Tibial nerve (tissue), 4 donors: ENCODE results near the gene SPATA31A3. TPM values are rescaled to one million over a fixed set of nuclear protein-coding genes. Genes with fewer than 3 reads are reported as not detected.
"Not testable (repeated sequence)": the region's sequence is repeated elsewhere in the genome, so short reads cannot be mapped to it uniquely, and the experiment has no call there.

Source experiments
- DNase-seq, 2 donors: peaks; one replicate each; pipeline ENCODE4 v3.0.0-alpha.2; 2019; ENCODE audit warnings: low spot score in 2 of 2
- H3K27ac ChIP-seq, 4 donors: fragments of 200-600 bp; sonication (generic) in 3 of 4; one replicate each; pipeline ENCODE4 v1.5.1; 2017 to 2019; ENCODE audit warnings: mild to moderate bottlenecking in 1 of 4
- H3K27me3 ChIP-seq, 2 donors: fragments of 200-600 bp; sonication (generic) in 1 of 2; one replicate each; pipeline versions ENCODE4 v1.5.1 to v1.6.0; 2017 to 2019
- H3K36me3 ChIP-seq, 3 donors: fragments of 200-600 bp; sonication (generic); one replicate each; pipeline ENCODE4 v1.5.1; 2018 to 2019
- H3K4me1 ChIP-seq, 4 donors: fragments of 200-600 bp; sonication (generic) in 3 of 4; one replicate each; pipeline ENCODE4 v1.5.1; 2017 to 2019
- H3K4me3 ChIP-seq, 4 donors: fragments of 200-600 bp; sonication (generic) in 3 of 4; one replicate each; pipeline ENCODE4 v1.5.1; 2017 to 2019; ENCODE audit warnings: mild to moderate bottlenecking in 1 of 4, moderate library complexity in 1 of 4
- H3K9me3 ChIP-seq, 4 donors: fragments of 200-600 bp; sonication (generic) in 3 of 4; one replicate each; pipeline ENCODE4 v1.5.1; 2017 to 2019
- WGBS, 2 donors: methylation state at CpG; one replicate each; pipeline ENCODE4 v1.1.5; 2018; 5-methylcytosine and 5-hydroxymethylcytosine counted together
- small RNA-seq: library from RNA; depleted of rRNA; stranded (forward); fragments of <200 nt; gene quantifications from one replicate; pipeline ENCODE3, GENCODE V24; 2016
- total RNA-seq, 4 donors: library from RNA; depleted of rRNA; stranded (reverse); fragments of >200 nt; gene quantifications; one replicate each; pipeline ENCODE4 v1.1.0, GENCODE V29; 2016

The SPATA31A3 gene
- not detected for total RNA-seq

- not testable (repeated sequence) for H3K27ac ChIP-seq, H3K27me3 ChIP-seq, H3K4me3 ChIP-seq, H3K9me3 ChIP-seq, DNase-seq, H3K36me3 ChIP-seq, H3K4me1 ChIP-seq
- no CpG with 5 or more reads among the region's 7 CpGs for WGBS, 2 donors
Measured at GRCh38 chr9:66992450-66992849, at the start of gene SPATA31A3. SPATA31A3 (minus strand) TSS chr9:66992550; CDS start chr9:66992521, 29 bp downstream.

- DNase-seq, H3K4me3 ChIP-seq, H3K36me3 ChIP-seq, H3K4me1 ChIP-seq, H3K9me3 ChIP-seq, H3K27me3 ChIP-seq, H3K27ac ChIP-seq: not testable (repeated sequence)
- 98 to 99% methylated on average over 9 of the region's 11 CpGs for WGBS, 2 donors
Measured at GRCh38 chr9:66952576-66952975, 39.8 kb downstream of the SPATA31A3 start.

- 35 to 43% methylated on average over 5 of the region's 5 CpGs for WGBS, 2 donors
- not testable (repeated sequence) for H3K9me3 ChIP-seq, H3K27me3 ChIP-seq, H3K4me3 ChIP-seq, H3K4me1 ChIP-seq, H3K36me3 ChIP-seq, H3K27ac ChIP-seq, DNase-seq
Measured at GRCh38 chr9:66942400-66943155, 49.8 kb downstream of the SPATA31A3 start.

GRCh38 chr9:66939878-66940830 is 52.2 kb downstream of the SPATA31A3 start:
- not testable (repeated sequence) for H3K4me1 ChIP-seq, H3K36me3 ChIP-seq, H3K27ac ChIP-seq, H3K9me3 ChIP-seq, H3K27me3 ChIP-seq, DNase-seq, H3K4me3 ChIP-seq
- WGBS, 2 donors: 56 to 73% methylated on average over 1 of the region's 2 CpGs

GRCh38 chr9:66938322-66938721 is 54.0 kb downstream of the SPATA31A3 start:
- DNase-seq, H3K27ac ChIP-seq, H3K9me3 ChIP-seq, H3K4me3 ChIP-seq, H3K4me1 ChIP-seq, H3K27me3 ChIP-seq, H3K36me3 ChIP-seq: not testable (repeated sequence)
- 63 to 67% methylated on average over 5 of the region's 5 CpGs for WGBS, 2 donors

- not testable (repeated sequence) for H3K36me3 ChIP-seq, H3K9me3 ChIP-seq, H3K4me3 ChIP-seq, H3K27me3 ChIP-seq, H3K4me1 ChIP-seq, H3K27ac ChIP-seq, DNase-seq
- WGBS, 2 donors: 76 to 80% methylated on average over 1 to 2 of the region's 3 CpGs
Measured at GRCh38 chr9:66937662-66938061, 54.7 kb downstream of the SPATA31A3 start.

Small RNA genes within 50 kb of the gene (small RNA-seq; reads per million reads assigned to genes)
- gene AL353770.1: not detected
- not detected for gene AL353770.2

Other genes starting within 250 kb of the SPATA31A3 start
- gene ZNF658, start 91.8 kb downstream of the SPATA31A3 start, total RNA-seq: 1 to 10 TPM; 2.0 to 5.7 (median 3.0) TPM